GM21825 (cell line): Measurements from ENCODE around the gene ATP1A4.
"Not testable (repeated sequence)": the region's sequence is repeated elsewhere in the genome, so short reads cannot be mapped to it uniquely, and the experiment has no call there.

Experiments
- ATAC-seq: cut with Tn5 transposase; IDR thresholded peaks from one replicate; pipeline ENCODE4 v1.9.1; 2021; ENCODE audit warnings: mild to moderate bottlenecking, moderate library complexity; ENCODE audit not compliant: unreplicated experiment

Gene ATP1A4

GRCh38 chr1:160151303-160151702 lies at the start of gene ATP1A4:
Gene ATP1A4 (plus strand): TSS chr1:160151603. CDS start chr1:160152041, 438 bp downstream.
- no peak for ATAC-seq

- ATAC-seq: no peak
Observed at GRCh38 chr1:160101717-160102522, 49.5 kb upstream of the ATP1A4 start.

DNA sequence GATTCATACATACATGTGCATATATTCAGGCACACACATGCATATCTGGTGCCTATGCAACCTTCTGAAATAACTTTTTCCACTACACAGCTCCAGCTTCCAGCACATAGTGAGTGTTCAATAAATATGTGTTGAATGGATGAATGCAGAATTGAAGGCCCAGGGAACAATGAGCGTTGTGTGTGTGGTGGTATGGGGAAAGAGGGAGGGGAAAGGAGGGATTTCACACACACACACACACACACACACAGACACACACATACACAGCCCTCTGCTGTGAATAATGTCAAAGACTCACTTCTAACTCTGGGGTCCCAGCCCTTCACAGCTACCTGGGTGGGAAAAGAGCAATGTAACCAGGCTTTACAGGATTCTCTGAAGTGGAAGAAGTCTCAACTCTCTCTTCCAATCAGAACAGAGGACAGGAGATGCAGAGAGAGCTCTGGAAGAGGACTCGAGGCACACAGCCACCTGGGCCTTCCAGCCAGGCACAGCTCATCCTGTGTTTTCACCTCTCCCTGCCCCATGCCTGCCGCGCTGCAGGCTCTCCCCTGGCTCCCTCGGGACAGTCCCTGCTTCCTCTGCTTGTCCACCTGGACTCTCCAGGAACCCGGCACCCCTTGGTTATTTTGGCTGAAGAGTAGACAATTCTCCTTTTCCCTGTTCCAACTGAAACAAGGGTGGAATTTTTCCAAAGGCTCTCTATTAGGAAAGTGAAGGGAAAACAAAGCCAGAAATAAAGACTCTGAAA lies 47.6 kb upstream of the ATP1A4 start:
- ATAC-seq: no peak

GRCh38 chr1:160104486-160104885 lies 46.9 kb upstream of the ATP1A4 start:
- no peak for ATAC-seq

GRCh38 chr1:160105155-160105554 lies 46.2 kb upstream of the ATP1A4 start:
- ATAC-seq: no peak

GRCh38 chr1:160107512-160107911 lies 43.9 kb upstream of the ATP1A4 start:
- no peak for ATAC-seq

DNA sequence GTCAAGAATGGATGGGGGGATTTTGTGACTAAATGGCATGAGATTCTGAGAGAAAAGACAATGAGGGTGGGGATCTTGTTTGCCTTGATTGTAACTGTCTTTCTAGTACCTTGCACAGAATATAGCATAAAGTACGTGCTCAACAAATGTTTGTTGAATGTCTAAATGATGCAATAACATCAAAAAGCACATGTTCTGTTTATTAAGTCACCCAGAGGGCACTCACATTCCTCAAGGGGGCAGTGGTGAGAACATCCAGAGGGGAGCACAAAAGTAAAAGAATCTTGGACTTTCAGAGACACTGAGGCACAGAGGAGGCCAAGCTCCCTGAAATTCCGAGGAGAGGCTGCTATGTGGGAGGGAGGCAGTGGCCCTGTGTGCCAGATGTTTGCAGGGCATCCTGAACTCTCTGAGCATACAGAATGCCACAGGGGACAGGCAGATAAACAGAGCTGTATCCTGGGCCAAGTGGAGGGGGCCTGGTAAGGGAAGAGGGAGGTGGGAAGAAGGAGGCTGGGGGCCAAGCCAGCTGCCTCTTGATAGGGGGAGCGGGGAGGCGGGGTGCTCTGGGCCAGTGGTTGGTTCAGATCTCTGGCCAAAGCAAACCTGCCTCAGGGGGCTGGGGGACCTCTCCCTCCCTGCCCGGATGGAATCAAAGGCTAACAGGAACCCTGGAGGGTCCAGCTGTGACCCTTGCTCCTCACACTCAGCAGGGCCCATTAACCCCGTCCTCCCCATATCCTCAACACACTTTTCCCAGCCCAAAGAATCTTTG lies 42.3 kb upstream of the ATP1A4 start:
- ATAC-seq: no peak

DNA sequence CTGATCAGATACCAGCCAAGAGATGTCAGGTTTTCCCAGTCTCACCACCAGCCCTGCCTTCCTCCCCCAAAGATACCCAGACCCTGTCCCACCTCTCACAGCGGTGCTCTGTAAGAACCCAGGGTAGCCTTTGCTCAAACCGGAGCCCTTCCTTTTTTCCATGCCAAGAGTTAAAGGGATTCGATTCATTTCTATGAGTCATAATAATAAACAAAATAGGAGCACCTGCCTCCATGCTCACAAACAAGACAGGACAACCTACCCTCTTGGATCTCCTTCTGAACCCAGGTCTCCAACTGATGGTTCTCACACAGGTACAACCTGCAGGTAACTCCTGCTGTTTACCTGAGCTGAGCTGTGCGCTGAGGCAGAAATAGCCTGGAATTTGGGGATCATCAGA lies 41.7 kb upstream of the ATP1A4 start:
- ATAC-seq: no peak

DNA sequence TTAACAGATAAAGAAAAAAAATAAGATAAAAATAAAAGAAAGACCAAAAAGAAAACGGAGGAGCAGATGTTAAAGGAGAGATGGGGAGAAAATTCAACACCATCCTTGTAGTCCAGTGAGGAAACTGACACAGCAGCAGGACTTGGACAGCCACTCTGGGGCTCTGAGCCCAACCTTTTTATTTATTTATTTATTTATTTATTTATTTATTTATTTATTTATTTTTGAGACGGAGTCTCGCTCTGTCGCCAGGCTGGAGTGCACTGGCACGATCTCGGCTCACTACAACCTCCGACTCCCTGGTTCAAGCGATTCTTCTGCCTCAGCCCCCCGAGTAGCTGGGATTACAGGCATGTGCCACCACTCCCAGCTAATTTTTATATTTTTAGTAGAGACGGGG lies 39.9 kb upstream of the ATP1A4 start:
- not testable (repeated sequence) for ATAC-seq

DNA sequence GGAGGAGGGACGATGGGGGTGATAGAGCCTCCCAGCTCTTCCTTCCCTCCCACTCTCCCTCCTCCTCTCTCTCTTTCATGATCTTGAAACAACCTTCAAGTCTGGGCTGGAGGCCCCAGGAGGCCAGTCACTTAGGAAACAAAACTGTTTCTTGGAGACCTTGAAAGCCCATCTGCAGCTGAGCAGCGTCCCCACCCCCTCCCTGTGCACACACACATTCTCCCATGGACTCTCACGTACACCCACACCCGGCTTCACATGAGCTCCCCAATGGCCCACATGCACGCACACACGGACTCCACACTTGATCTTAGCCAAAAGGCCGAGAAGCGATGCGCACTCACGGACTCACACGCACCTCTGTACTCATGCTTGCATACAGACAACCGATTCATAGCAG lies 39.0 kb upstream of the ATP1A4 start:
- no peak for ATAC-seq

DNA sequence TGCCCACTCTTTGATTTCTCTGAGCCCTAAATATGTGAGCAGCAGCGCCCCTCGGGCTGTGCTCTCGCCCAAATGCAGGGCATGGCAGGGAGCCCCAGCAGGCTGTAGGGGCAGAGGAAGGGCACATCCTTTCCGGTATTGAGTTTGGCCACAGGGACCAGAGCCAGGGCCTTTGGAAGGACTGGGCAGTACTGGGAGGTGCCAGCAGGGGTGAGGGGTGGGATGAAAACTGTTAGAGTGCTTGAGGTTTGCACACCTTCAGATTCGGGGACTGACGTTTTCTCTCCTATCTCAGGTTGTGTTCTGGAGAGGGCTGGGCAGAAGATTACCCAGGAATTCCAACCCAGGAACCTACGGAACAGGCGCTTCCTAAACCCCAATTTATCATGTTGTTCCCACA lies 38.0 kb upstream of the ATP1A4 start:
- no peak for ATAC-seq

DNA sequence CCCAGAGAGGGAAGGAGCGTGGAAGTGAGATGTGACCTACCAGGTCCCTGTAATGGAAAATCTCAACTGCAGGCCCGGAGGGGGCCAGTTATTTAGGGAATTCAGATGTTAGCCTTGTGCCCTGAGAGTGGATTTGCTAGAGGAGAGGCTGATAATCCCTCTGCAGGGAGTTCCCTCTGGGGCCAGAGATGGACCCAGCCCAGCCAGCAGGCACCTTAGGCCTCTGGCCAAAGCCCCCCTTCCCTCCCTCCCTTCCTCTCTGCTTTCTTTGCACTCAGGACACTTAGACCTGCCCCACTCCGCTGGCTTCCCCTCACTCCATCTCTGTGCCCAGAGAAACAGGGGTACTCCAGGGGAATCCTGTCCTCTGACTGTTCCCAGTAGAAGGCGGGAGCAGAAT lies 37.3 kb upstream of the ATP1A4 start:
- ATAC-seq: no peak

- no peak for ATAC-seq
Observed at GRCh38 chr1:160115545-160116282, 35.7 kb upstream of the ATP1A4 start, which contains the start of gene ATP1A2. Gene ATP1A2 (plus strand): TSS chr1:160115759. CDS start chr1:160115862, 103 bp downstream.

GRCh38 chr1:160116283-160117147 lies 34.9 kb upstream of the ATP1A4 start:
- no peak for ATAC-seq

DNA sequence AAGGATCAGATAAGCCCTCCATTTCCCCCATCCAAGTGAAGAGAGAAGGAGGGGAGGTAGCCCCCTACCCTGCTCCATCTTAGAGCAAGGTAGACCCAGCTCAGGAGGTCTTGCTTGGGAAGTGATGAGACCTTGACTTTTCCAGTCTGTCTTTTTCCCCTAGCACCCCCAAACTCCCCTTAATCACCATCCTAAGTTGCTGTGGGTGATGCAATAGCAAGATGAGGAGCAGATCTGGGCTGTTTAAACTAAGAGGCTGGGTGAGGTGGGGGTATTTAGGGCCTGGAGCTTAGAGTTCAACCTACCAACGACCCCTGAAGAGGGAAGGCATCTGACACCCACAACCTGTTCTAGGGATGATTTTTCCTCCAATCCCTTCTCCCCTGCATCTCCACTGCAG lies 34.1 kb upstream of the ATP1A4 start:
- no peak for ATAC-seq

DNA sequence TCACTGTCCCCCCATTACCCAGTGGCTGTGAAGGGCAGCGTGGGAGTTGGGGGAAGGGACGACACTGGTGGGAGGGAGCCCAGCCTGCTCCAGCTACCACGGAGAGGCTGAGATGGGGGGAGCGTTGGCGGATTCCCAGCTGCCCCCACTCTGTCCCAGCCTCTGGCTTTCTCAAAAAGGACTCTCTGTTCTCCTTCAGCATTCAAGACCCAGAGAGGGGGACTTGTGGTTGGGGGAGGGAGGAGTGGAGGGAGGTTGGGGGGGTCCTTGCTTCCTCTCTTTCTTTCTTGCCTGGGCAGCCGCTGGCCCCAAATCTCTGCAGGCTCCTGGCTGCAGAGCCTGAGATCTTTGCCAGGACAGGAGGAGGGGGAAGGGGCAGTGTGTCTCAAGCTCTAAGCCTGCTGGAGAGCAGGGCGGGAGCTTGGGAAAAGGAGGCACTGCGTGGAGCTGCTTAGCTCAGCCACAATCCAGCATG lies 33.7 kb upstream of the ATP1A4 start:
- ATAC-seq: no peak

GRCh38 chr1:160118928-160119327 lies 32.5 kb upstream of the ATP1A4 start:
- no peak for ATAC-seq

DNA sequence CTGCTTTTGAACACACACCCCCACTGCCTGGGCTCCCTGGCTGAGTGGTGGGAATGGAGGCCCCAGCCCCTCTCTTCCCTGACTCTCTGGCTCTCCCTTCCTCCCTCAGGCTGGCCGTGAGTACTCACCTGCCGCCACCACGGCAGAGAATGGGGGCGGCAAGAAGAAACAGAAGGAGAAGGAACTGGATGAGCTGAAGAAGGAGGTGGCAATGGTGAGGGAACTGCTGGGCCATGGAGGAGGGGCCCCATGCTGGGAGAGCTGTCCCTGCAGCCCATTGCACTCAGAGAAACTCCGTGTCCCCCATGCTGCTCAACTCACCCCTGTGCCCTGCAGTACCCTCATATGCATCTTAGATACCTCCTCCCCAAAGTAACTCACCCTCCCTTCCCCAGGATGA lies 30.6 kb upstream of the ATP1A4 start:
- no peak for ATAC-seq

DNA sequence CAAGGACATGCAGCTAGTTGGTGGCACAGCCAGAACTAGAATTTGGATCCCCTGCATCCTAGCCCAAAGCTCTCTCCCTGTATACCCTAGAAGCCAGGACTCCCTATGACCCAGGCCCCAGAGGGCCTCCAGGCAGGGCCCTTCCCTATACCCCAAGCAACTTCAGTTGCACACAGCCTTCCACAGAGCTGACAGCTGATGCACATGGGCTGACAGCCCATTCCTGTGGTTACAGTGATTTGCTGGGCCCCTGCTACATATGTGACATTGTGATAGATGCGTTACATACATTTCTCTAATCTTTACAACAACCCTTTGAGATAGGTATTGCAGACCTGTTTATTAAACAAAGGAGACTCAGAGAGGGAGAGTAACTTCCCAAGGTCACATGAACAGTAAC lies 30.0 kb upstream of the ATP1A4 start:
- ATAC-seq: no peak
